GM18907 (cell line): ENCODE measurements around the gene MEGF6.

ENCODE experiments used
- ATAC-seq: cut with Tn5 transposase; IDR thresholded peaks from one replicate; pipeline ENCODE4 v1.9.1; 2021; ENCODE audit warnings: mild to moderate bottlenecking, moderate library complexity; ENCODE audit not compliant: unreplicated experiment

Gene MEGF6

DNA sequence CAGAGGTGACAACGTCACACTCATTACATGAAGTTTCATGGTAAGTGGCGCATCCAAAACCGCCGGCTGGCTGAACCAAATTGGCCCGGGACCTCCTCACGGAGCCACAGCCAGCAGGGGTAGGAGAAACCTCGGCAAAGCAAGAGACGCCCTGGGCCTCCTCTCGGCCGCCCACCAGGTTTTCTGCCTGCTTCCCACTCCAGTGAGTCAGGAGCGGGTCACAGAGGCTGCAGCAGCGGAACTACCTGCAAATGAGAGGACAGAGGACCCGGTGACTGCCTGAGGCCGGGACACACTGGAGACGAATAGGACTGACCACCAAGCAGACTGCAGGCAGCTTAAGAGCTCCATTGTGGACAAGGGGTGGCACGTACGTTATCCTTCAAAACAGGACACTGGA, 55.0 kb downstream of the MEGF6 start:
- no peak for ATAC-seq

- no peak for ATAC-seq
Measured at GRCh38 chr1:3555131-3555920, 56.0 kb downstream of the MEGF6 start.

GRCh38 chr1:3553940-3554223, 57.4 kb downstream of the MEGF6 start:
- no peak for ATAC-seq

DNA sequence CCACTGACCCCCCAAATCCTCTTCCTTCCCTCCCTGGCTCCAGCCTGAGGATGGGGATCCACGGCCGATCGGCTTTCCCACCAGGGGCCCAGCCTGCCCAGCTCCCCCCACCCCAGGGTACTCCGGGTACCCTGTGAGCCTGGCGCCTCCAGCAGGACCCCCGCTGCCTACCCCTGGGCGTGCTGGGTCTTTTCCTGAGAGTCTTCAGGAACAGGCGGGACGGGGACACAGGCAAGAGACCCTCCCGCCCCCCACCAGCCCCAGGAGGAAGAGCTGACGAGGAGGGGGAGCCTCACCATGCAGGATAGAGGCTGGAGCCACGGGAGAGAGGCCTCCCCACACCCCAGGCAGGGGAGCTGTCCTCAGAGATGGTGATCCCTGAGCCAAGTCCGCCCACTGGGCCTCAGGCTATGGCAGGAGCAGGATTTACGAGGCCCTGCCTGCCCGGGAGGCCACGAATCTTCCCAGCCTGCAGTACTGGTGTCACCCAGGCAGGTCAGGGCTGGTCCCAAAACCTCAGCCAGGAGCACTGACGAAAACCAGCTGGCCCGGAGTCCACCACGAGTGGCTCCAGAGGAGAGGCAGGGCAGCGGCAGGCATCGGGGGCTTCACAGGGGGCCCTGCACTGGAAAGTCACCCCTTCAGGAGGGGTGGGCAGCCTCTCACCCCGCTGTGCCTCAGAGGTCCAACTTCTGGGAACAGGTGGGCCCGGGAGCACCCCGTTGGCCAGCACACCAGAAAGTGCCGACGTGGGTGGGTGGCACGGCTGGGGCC, 58.0 kb downstream of the MEGF6 start:
- no peak for ATAC-seq

GRCh38 chr1:3552751-3553150, 58.6 kb downstream of the MEGF6 start:
- no peak for ATAC-seq

- no peak for ATAC-seq
Measured at GRCh38 chr1:3552176-3552575, 59.1 kb downstream of the MEGF6 start.

DNA sequence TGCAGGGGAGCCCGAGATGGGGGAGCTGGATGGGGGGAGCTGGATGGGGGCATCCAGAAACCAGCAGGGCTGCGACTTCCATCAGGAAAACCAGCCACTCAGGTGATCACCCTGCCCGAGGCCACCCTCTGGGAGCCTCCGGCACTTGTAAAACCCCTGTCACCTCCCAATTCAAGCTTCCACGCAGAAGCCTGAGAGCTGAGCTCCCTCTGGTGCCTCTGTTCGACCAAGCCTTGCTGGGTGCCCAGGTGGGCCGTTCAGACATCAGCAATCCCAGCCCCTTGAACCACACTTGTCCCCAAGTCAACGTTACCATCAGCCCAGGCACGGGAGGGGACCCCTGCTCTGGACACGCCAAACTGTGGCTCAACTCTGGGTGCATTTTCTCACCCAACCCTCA, 59.6 kb downstream of the MEGF6 start:
- no peak for ATAC-seq

DNA sequence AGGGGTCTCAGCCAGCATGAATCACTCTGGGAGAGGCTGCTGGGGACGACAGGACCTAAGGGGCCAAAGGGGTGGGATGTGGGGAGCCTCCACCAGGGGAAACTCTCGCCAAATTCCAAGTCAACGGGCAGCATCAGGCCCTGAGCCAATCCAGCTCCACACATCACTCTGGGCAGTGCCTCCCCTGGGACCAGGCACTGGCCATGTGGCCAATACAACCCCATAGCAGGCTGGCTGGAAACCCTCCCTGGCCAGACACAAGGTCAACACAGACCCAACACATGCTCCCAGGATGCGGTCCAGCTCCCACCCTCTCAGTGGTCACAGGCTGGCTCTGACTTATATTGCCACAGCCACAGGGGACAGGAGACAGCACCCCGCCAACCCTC, 60.0 kb downstream of the MEGF6 start:
- no peak for ATAC-seq

DNA sequence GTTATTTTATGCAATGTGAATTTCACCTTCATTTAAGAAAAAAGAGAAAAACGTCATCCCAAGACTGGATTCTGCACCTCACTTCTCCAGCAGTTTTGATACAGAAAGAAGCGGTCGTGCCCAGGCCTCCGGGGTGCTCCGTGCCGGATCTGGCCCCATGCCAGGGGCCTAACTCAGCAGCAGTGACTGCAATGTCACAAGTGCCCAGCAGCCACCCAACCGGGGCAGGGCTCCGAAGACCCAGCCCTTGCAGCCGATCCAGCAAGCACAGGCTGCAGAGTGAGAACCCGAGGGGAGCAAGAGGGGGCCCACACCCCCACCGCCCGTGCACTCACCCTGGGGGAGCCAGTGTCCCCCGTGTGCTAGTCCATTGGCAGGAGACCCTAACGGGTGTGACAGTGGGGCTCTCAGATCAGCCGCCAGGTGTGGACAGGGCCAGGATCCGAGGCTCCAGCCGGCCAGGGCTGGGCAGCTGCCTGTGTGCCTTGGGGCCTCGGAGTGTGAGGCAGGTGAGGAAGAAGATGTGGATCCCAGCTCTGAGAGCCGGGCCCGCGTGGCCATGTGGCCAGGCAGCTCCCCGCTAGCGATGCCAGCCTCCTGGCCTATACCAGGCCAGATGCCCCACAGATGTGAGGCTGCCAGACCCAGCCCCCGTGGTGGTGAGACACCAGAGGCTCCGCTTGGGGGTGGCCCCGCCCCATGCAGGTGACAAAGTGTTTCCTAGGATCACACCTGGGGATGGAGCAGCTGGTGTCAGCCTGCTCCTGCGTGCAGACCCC, 60.6 kb downstream of the MEGF6 start:
- no peak for ATAC-seq

DNA sequence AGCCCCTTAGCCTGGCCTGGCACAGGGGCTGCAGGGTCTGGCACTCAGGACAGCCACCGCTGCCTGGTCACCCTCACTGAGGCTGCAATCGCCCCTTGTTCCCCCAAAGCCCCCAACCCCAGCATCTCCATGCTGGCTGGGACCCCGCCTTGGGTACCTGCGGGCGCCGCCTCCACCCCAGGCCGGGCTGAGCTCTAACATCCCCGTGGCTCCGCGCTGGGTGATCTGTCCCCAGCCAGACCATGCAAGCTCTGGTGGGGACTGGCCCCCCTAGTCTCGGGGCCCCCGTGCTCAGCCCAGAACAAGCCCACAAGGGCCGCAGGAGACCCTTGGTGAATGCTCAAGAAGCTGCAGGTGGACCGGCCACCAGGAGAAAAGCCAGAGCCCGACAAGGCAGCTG, 62.4 kb downstream of the MEGF6 start:
- ATAC-seq, result no peak

DNA sequence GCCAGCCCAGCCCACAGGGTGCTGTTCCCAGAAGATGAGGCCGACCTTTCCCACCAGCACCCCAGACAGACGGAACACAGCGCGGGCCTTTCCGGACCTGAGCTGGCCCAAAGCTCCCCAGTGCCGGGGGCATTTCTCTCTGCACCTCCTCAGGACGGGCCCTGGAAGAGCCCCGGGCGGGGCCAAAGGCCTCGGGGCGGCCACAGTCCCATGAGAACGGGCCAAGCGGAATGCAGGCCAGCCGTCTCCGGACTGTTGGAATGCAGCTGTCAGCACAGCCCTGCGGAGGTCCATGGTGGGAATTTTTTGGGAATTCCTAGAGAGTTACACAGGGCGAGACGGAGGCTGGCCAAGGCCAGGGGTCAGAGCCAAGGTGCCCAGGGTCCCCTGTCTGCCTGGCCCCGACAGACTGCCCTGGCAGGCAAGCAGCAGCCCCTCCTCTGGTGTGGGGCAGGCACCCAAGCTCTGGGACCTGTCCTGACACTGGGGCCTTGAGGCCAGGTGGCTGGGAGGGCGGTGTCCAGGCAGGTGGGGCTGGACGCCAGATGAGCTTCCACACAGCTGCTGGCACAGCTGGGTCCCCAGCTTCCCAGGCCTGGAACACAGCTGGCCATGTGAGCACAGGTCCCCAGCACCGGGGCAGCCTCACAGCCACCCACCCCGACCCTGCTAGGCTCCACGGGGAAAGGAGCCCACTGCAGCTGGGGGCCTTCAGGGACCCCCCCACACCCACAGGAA, 63.0 kb downstream of the MEGF6 start:
- ATAC-seq, result no peak

- no peak for ATAC-seq
Measured at GRCh38 chr1:3547055-3548005, 64.0 kb downstream of the MEGF6 start.

- no peak for ATAC-seq
Measured at GRCh38 chr1:3546048-3546384, 65.3 kb downstream of the MEGF6 start.

- no peak for ATAC-seq
Measured at GRCh38 chr1:3545363-3546047, 65.8 kb downstream of the MEGF6 start.

- no peak for ATAC-seq
Measured at GRCh38 chr1:3544040-3544977, 67.0 kb downstream of the MEGF6 start.

DNA sequence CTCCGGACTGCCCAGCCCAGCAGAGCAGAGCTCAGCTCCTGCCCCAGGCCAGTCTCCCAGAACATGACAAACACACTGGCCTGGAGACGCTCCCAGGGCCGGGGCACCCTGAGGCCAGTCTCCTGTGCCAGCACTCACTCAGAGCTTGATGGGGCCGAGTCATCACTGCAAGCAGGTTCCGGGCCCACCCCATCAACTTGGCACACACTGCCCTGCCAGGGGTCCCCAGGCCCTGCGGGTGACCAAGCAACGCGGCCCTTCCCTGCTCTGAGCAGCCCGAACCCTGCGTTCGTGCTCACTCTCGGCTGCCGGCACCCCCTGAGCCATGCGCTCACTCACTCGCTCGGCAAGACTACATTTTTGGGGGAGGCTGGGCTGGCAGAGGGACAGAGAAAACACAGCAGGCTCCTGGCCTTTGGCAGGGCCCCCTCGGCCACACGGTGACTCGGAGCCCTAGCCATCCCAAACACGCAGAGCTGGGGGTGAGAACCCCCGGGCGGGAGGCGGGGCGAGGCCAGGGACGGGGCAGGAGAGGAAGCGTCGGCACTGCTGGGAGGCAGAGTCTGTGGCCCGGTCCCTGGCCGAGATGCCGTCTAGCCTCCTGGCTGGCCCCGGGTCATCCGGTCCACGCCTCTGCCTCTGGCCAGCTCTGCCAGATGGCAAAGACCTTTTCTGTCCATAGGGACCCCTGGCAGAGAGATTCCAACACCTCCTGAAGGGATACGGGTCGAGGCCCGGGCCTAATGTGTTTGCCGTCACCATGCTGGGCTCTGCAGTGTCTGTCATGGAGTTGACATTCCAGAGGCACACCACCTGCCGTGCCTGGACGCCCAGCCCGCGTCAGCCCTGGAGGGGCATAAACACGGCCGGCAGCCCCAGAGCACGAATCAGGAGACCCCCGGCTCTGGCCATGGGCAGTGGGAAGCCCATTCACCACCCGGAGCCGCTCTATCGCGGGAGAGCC, 68.0 kb downstream of the MEGF6 start:
- ATAC-seq, result no peak

DNA sequence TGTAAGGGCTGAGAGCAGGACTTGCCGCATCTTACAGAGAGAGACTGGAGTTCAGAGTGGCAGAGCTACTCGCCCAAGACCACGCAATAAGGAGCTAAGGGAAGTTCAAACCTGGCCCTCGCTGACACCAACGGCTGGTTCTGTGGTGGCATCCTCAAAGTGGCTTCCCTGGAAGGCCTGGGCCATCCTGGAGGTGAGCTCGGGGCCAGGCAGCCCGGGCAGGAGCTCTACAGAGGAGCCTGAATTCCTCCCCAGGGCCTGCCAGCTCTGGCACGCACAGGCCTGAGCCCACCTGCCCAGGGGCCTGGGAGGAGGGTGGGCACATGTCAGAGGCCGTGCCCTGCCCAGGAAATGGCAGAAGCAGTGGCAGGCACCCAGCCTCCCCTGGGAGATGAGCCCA, 68.6 kb downstream of the MEGF6 start:
- ATAC-seq, result no peak
